ENCODE data around the gene SORCS2.

DNA sequence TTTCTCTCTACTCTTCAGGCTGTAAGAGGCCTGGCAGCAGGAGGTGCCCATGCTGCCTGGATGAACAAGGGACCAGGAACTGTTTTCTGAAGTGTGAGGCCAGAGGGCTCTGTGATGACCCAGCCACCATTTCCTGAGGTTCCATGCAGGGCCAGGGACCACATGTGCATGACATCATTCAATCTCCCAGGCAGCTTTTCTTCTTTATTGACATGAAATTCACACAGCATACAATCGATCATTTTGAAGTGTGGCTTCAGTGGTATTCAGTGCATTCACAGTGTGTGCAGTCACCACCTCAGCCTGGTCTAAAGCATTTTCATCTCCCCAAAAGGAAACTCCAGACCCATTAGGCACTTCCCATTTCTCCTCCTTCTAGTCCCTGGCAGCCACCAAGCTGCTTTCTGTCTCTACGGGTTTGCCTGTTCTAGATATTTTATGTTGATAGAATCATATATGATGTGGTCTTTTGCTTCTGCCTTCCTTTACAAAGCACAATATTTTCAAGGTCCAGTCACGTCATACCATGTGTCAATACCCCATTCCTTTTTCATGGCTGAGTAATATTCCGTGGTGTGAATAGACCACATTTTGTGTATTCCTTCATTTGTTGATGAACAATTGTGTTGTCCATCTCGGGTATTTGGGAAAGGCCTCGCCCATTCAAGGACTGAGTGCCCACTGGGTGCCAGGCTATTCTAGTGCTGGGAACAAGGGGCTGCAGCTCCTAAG is 149.3 kb downstream of the SORCS2 start:
- TF ChIP-seq, protein P1, sequence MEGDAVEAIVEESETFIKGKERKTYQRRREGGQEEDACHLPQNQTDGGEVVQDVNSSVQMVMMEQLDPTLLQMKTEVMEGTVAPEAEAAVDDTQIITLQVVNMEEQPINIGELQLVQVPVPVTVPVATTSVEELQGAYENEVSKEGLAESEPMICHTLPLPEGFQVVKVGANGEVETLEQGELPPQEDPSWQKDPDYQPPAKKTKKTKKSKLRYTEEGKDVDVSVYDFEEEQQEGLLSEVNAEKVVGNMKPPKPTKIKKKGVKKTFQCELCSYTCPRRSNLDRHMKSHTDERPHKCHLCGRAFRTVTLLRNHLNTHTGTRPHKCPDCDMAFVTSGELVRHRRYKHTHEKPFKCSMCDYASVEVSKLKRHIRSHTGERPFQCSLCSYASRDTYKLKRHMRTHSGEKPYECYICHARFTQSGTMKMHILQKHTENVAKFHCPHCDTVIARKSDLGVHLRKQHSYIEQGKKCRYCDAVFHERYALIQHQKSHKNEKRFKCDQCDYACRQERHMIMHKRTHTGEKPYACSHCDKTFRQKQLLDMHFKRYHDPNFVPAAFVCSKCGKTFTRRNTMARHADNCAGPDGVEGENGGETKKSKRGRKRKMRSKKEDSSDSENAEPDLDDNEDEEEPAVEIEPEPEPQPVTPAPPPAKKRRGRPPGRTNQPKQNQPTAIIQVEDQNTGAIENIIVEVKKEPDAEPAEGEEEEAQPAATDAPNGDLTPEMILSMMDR (IDR thresholded peaks at IDR 0.05): no peak
- TF ChIP-seq POLR2A (IDR thresholded peaks at IDR 0.05): no peak

Measured in breast epithelium (tissue), 3 donors.